ENCODE measurements around the gene HADHB.

DNA sequence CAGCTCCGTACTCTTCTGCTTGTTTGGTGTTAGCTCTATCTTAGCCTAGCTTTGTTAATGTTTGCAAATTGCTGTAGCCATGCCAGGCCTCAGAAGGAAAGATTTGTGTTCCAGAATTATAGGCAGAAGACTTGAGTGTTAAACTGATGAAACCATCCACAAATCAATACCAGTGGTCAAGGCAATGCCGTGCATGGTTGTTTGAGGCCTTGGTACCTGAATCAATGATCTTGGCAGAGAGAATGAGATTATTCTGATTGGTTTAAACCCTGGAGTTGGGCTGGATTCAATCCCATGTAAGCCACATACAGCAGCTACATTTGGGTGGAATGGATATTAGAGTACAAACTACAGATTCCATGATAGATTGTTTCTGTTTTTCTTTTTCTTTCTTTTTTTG lies 4.9 kb downstream of the HADHB start:
- TF ChIP-seq GATA2 (IDR thresholded peaks at IDR 0.05; ENCODE audit: low read depth, low read length): no peak
- no peak for TF ChIP-seq GATA3 (IDR thresholded peaks at IDR 0.05; ENCODE audit: low read depth, low read length)
